Esophagus muscularis mucosa (tissue), 3 donors: ENCODE results near the gene NOXA1.
"Not testable (repeated sequence)": the region's sequence is repeated elsewhere in the genome, so short reads cannot be mapped to it uniquely, and the experiment has no call there.

ENCODE experiments used
- CTCF ChIP-seq, 3 experiments: fragments of 200-600 bp in 2 of 3; fragments of 450-650 bp in 1 of 3; sonication (generic) in 2 of 3; IDR thresholded peaks; one replicate each; pipeline ENCODE4 v1.5.1; 2017 to 2019; ENCODE audit warnings: antibody characterized with exemption in 3 of 3, mild to moderate bottlenecking in 2 of 3, moderate library complexity in 1 of 3
- POLR2A ChIP-seq: fragments of 450-650 bp; IDR thresholded peaks from one replicate; pipeline ENCODE4 v1.6.1; 2017; ENCODE audit warnings: antibody characterized with exemption, moderate library complexity, mild to moderate bottlenecking, low read depth

- not testable (repeated sequence) for TF ChIP-seq CTCF (IDR thresholded peaks at IDR 0.05); POLR2A
These were observed 27.5 kb downstream of the NOXA1 start for GRCh38 chr9:137450539-137451222.
